GM19438 (cell line): ENCODE measurements around the gene GPR137.

Source experiments
- ATAC-seq: cut with Tn5 transposase; IDR thresholded peaks from one replicate; pipeline ENCODE4 v1.9.1; 2021; ENCODE audit warnings: low read depth; ENCODE audit not compliant: unreplicated experiment

GPR137 gene

GRCh38 chr11:64337538-64338249 is 52.0 kb downstream of the GPR137 start:
- no peak for ATAC-seq

- no peak for ATAC-seq
Observed at GRCh38 chr11:64338716-64339115, 53.1 kb downstream of the GPR137 start.
